Type B pancreatic cell (in vitro differentiated cells): Measurements from ENCODE around the gene KLF6. TPM values are rescaled to one million over a fixed set of nuclear protein-coding genes. Genes with fewer than 3 reads are reported as not detected.

Source experiments
- DNase-seq: peaks from one replicate; pipeline ENCODE4 v3.0.0; 2021; ENCODE audit warnings: mixed read lengths; ENCODE audit not compliant: unreplicated experiment; ENCODE audit errors: extremely low spot score
- H3K27ac Mint-ChIP-seq: 2 replicates; pipeline ENCODE4 v1.8.0; 2021; ENCODE audit warnings: mild to moderate bottlenecking, mixed read lengths
- H3K27me3 Mint-ChIP-seq: 2 replicates; pipeline ENCODE4 v1.8.0; 2021; ENCODE audit warnings: mixed read lengths
- H3K36me3 Mint-ChIP-seq: 2 replicates; pipeline ENCODE4 v1.8.0; 2021; ENCODE audit warnings: mixed read lengths
- H3K4me1 Mint-ChIP-seq: one replicate; pipeline ENCODE4 v1.8.0; 2021; ENCODE audit warnings: mixed read lengths; ENCODE audit not compliant: unreplicated experiment
- H3K4me3 Mint-ChIP-seq: 2 replicates; pipeline ENCODE4 v1.8.0; 2021; ENCODE audit warnings: mild to moderate bottlenecking, mixed read lengths
- H3K9me3 Mint-ChIP-seq: 2 replicates; pipeline ENCODE4 v1.8.0; 2021; ENCODE audit warnings: mixed read lengths
- CTCF ChIP-seq: fragments of 200-600 bp; sonication (generic); conservative IDR thresholded peaks from 2 replicates; pipeline ENCODE4 v1.5.0; 2021; ENCODE audit warnings: antibody characterized with exemption, mild to moderate bottlenecking
- total RNA-seq: library from RNA; stranded (reverse); gene quantifications from 2 replicates; pipeline ENCODE4 v1.2.1, GENCODE V29; 2021; ENCODE audit warnings: low replicate concordance

Gene KLF6
- total RNA-seq, 1 donor from 2014 or later: 117 TPM

GRCh38 chr10:3814838-3815220 is 29.8 kb upstream of the KLF6 start:
- Mint-ChIP-seq H3K27me3 (no peaks in the 10 kb centered on the region), H3K9me3 (peaks cover 2% of the 10 kb centered on the region)

GRCh38 chr10:3813986-3814837 is 29.2 kb upstream of the KLF6 start:
- no peaks in the 10 kb centered on the region for H3K36me3 Mint-ChIP-seq
- DNase-seq: no peak
- no peaks in the 10 kb centered on the region for H3K27me3 Mint-ChIP-seq
- no peak for TF ChIP-seq CTCF
- H3K4me3 Mint-ChIP-seq: no peak overlapping the region
- H3K27ac Mint-ChIP-seq: no peak overlapping the region
- H3K9me3 Mint-ChIP-seq: no peaks in the 10 kb centered on the region
- H3K4me1 Mint-ChIP-seq: peaks cover 17% of the 10 kb centered on the region

More at GRCh38 chr10:3814838-3815220, 29.8 kb upstream of the KLF6 start:
- no peak for DNase-seq
- Mint-ChIP-seq H3K4me3 (no peak overlapping the region), H3K4me1 (peaks cover 15% of the 10 kb centered on the region), H3K36me3 (no peaks in the 10 kb centered on the region), H3K27ac (no peak overlapping the region)
- TF ChIP-seq CTCF: no peak

GRCh38 chr10:3813267-3813666 is 28.3 kb upstream of the KLF6 start:
- TF ChIP-seq CTCF: no peak
- Mint-ChIP-seq H3K27me3 (peaks cover 3% of the 10 kb centered on the region), H3K9me3 (no peaks in the 10 kb centered on the region), H3K4me1 (peaks cover 26% of the 10 kb centered on the region), H3K36me3 (no peaks in the 10 kb centered on the region), H3K27ac (no peak overlapping the region), H3K4me3 (no peak overlapping the region)
- DNase-seq: no peak

- Mint-ChIP-seq H3K9me3 (no peaks in the 10 kb centered on the region), H3K27me3 (peaks cover 3% of the 10 kb centered on the region), H3K4me3 (no peak overlapping the region), H3K4me1 (peaks cover 34% of the 10 kb centered on the region), H3K36me3 (no peaks in the 10 kb centered on the region), H3K27ac (peak overlapping the region; percentile 99)
- TF ChIP-seq CTCF: no peak
- no peak for DNase-seq
These were observed 27.1 kb upstream of the KLF6 start for GRCh38 chr10:3812141-3812540.

GRCh38 chr10:3811291-3811870 is 26.4 kb upstream of the KLF6 start:
- Mint-ChIP-seq H3K4me1 (peaks cover 41% of the 10 kb centered on the region), H3K9me3 (no peaks in the 10 kb centered on the region), H3K27ac (peak overlapping the region; percentile 99), H3K36me3 (no peaks in the 10 kb centered on the region), H3K4me3 (peak overlapping the region; percentile 24), H3K27me3 (peaks cover 3% of the 10 kb centered on the region)
- DNase-seq: no peak
- no peak for TF ChIP-seq CTCF
